HG03095 (cell line): Measurements from ENCODE around the gene GRK4.
"Not testable (repeated sequence)": the region's sequence is repeated elsewhere in the genome, so short reads cannot be mapped to it uniquely, and the experiment has no call there.

Experiments
- ATAC-seq: cut with Tn5 transposase; IDR thresholded peaks from one replicate; pipeline ENCODE4 v1.9.1; 2021; ENCODE audit warnings: moderate library complexity; ENCODE audit not compliant: unreplicated experiment

Gene GRK4

GRCh38 chr4:2958446-2958845 is 4.9 kb upstream of the GRK4 start:
- no peak for ATAC-seq

GRCh38 chr4:2960450-2960849 is 2.9 kb upstream of the GRK4 start:
- ATAC-seq: not testable (repeated sequence)

- no peak for ATAC-seq
Measured at GRCh38 chr4:2961421-2961810, 2.0 kb upstream of the GRK4 start.

GRCh38 chr4:2961811-2962441 is 1.4 kb upstream of the GRK4 start:
- ATAC-seq: no peak

GRCh38 chr4:2962614-2963174 is 677 bp upstream of the GRK4 start:
- ATAC-seq: peak; percentile 27

- peak; percentile 21 for ATAC-seq
Measured at GRCh38 chr4:2963966-2964471, 648 bp downstream of the GRK4 start.

GRCh38 chr4:2964706-2965258 is 1.4 kb downstream of the GRK4 start:
- ATAC-seq: no peak

- ATAC-seq: no peak
Measured at GRCh38 chr4:2965262-2965661, 1.9 kb downstream of the GRK4 start.

GRCh38 chr4:2968381-2968780 is 5.0 kb downstream of the GRK4 start:
- no peak for ATAC-seq

- no peak for ATAC-seq
Measured at GRCh38 chr4:2971275-2971674, 7.9 kb downstream of the GRK4 start.

GRCh38 chr4:2977211-2978088 is 14.1 kb downstream of the GRK4 start:
- no peak for ATAC-seq

GRCh38 chr4:2981256-2981819 is 18.0 kb downstream of the GRK4 start:
- ATAC-seq: no peak

GRCh38 chr4:2982012-2982411 is 18.6 kb downstream of the GRK4 start:
- ATAC-seq: no peak

- not testable (repeated sequence) for ATAC-seq
Measured at GRCh38 chr4:2983715-2984114, 20.3 kb downstream of the GRK4 start.

GRCh38 chr4:2991243-2991642 is 27.9 kb downstream of the GRK4 start:
- no peak for ATAC-seq

GRCh38 chr4:2994917-2995316 is 31.5 kb downstream of the GRK4 start:
- ATAC-seq: no peak

- no peak for ATAC-seq
Measured at GRCh38 chr4:2995546-2996265, 32.3 kb downstream of the GRK4 start.

GRCh38 chr4:2996415-2996814 is 33.0 kb downstream of the GRK4 start:
- no peak for ATAC-seq

- ATAC-seq: no peak
Measured at GRCh38 chr4:3007724-3008123, 44.4 kb downstream of the GRK4 start.

GRCh38 chr4:3009422-3009821 is 46.1 kb downstream of the GRK4 start:
- no peak for ATAC-seq

GRCh38 chr4:3010577-3010976 is 47.2 kb downstream of the GRK4 start:
- ATAC-seq: no peak
